Measurements from ENCODE around the gene BDNF.

BDNF gene

GRCh38 chr11:27625347-27625912, 74.8 kb downstream of the BDNF start:
- DNase-seq (ENCODE audit: low spot score): no peak

- no peak for DNase-seq (ENCODE audit: low spot score)
These were observed 76.2 kb downstream of the BDNF start for GRCh38 chr11:27623945-27624523.

GRCh38 chr11:27622541-27623300, 77.5 kb downstream of the BDNF start:
- no peak for DNase-seq (ENCODE audit: low spot score)

- no peak for DNase-seq (ENCODE audit: low spot score)
These were observed 78.7 kb downstream of the BDNF start for GRCh38 chr11:27621405-27622161.

GRCh38 chr11:27619763-27620335, 80.4 kb downstream of the BDNF start:
- no peak for DNase-seq (ENCODE audit: low spot score)

- no peak for DNase-seq (ENCODE audit: low spot score)
These were observed 81.1 kb downstream of the BDNF start for GRCh38 chr11:27619039-27619574.

GRCh38 chr11:27618281-27618915, 81.9 kb downstream of the BDNF start:
- no peak for DNase-seq (ENCODE audit: low spot score)

- no peak for DNase-seq (ENCODE audit: low spot score)
These were observed 83.5 kb downstream of the BDNF start for GRCh38 chr11:27616711-27617110.

GRCh38 chr11:27615833-27616232, 84.4 kb downstream of the BDNF start:
- no peak for DNase-seq (ENCODE audit: low spot score)

- DNase-seq (ENCODE audit: low spot score): no peak
These were observed 86.2 kb downstream of the BDNF start for GRCh38 chr11:27614092-27614491.

GRCh38 chr11:27612932-27613880, 87.0 kb downstream of the BDNF start:
- no peak for DNase-seq (ENCODE audit: low spot score)

GRCh38 chr11:27611947-27612455, 88.3 kb downstream of the BDNF start:
- no peak for DNase-seq (ENCODE audit: low spot score)

- no peak for DNase-seq (ENCODE audit: low spot score)
These were observed 88.9 kb downstream of the BDNF start for GRCh38 chr11:27611390-27611789.

- no peak for DNase-seq (ENCODE audit: low spot score)
These were observed 89.3 kb downstream of the BDNF start for GRCh38 chr11:27610946-27611345.

- DNase-seq (ENCODE audit: low spot score): no peak
These were observed 90.0 kb downstream of the BDNF start for GRCh38 chr11:27610280-27610679.

- no peak for DNase-seq (ENCODE audit: low spot score)
These were observed 91.3 kb downstream of the BDNF start for GRCh38 chr11:27608951-27609350.

- no peak for DNase-seq (ENCODE audit: low spot score)
These were observed 94.8 kb downstream of the BDNF start for GRCh38 chr11:27605422-27605821.
